HUES48 (cell line): ENCODE measurements around the gene CHCHD3.

Experiments used
- H3K27ac ChIP-seq: one replicate; pipeline ENCODE4 v1.7.0; 2013; ENCODE audit warnings: low read depth, low read length, inconsistent platforms
- H3K27me3 ChIP-seq: 2 replicates; pipeline ENCODE4 v1.6.1; 2013; ENCODE audit warnings: mild to moderate bottlenecking, low read length; ENCODE audit not compliant: control insufficient read depth, insufficient read depth
- H3K36me3 ChIP-seq: 2 replicates; pipeline ENCODE4 v1.6.1; 2013; ENCODE audit warnings: low read length; ENCODE audit not compliant: control insufficient read depth, insufficient read depth
- H3K4me1 ChIP-seq: 2 replicates; pipeline ENCODE4 v1.6.1; 2013; ENCODE audit warnings: mild to moderate bottlenecking, low read length; ENCODE audit not compliant: control insufficient read depth, insufficient read depth
- H3K4me3 ChIP-seq: 2 replicates; pipeline ENCODE4 v1.5.1; 2013; ENCODE audit warnings: mild to moderate bottlenecking, low read depth, low read length
- H3K9ac ChIP-seq: 2 replicates; pipeline ENCODE4 v1.6.1; 2013; ENCODE audit warnings: mild to moderate bottlenecking, low read depth, low read length, moderate library complexity
- H3K9me3 ChIP-seq: 2 replicates; pipeline ENCODE4 v1.6.1; 2013; ENCODE audit warnings: low read length; ENCODE audit not compliant: control insufficient read depth, insufficient read depth

Gene CHCHD3

GRCh38 chr7:132846086-132846485, 235.8 kb downstream of the CHCHD3 start:
- H3K4me3 ChIP-seq: no peak overlapping the region
- no peaks in the 10 kb centered on the region for H3K4me1 ChIP-seq
- no peaks in the 10 kb centered on the region for H3K36me3 ChIP-seq
- H3K27me3 ChIP-seq: no peaks in the 10 kb centered on the region
- H3K27ac ChIP-seq: no peak overlapping the region
- H3K9me3 ChIP-seq: no peaks in the 10 kb centered on the region
- H3K9ac ChIP-seq: no peak overlapping the region

GRCh38 chr7:132842478-132842877, 239.4 kb downstream of the CHCHD3 start:
- no peak overlapping the region for H3K9ac ChIP-seq
- no peaks in the 10 kb centered on the region for H3K9me3 ChIP-seq
- H3K27ac ChIP-seq: no peak overlapping the region
- H3K4me1 ChIP-seq: no peaks in the 10 kb centered on the region; the same call in 1 of the 2 replicates
- no peaks in the 10 kb centered on the region for H3K36me3 ChIP-seq
- H3K27me3 ChIP-seq: no peaks in the 10 kb centered on the region
- H3K4me3 ChIP-seq: no peak overlapping the region

- peaks cover 2% of the 10 kb centered on the region; the same call in 1 of the 2 replicates for H3K36me3 ChIP-seq
- H3K9ac ChIP-seq: no peak overlapping the region
- no peak overlapping the region for H3K4me3 ChIP-seq
- no peaks in the 10 kb centered on the region for H3K9me3 ChIP-seq
- no peaks in the 10 kb centered on the region for H3K27me3 ChIP-seq
- no peak overlapping the region for H3K27ac ChIP-seq
- no peaks in the 10 kb centered on the region; the same call in 1 of the 2 replicates for H3K4me1 ChIP-seq
These were observed 241.7 kb downstream of the CHCHD3 start for GRCh38 chr7:132840199-132840598.

- Histone ChIP-seq H3K4me1 (no peaks in the 10 kb centered on the region; the same call in 1 of the 2 replicates), H3K36me3 (peaks cover 2% of the 10 kb centered on the region; the same call in 1 of the 2 replicates), H3K27me3 (no peaks in the 10 kb centered on the region), H3K9me3 (no peaks in the 10 kb centered on the region), H3K4me3 (no peak overlapping the region), H3K9ac (no peak overlapping the region), H3K27ac (no peak overlapping the region)
These were observed 243.6 kb downstream of the CHCHD3 start for GRCh38 chr7:132838313-132838712.

GRCh38 chr7:132837529-132837928, 244.4 kb downstream of the CHCHD3 start:
- H3K4me3 ChIP-seq: no peak overlapping the region
- peaks cover 7% of the 10 kb centered on the region for H3K4me1 ChIP-seq
- no peak overlapping the region for H3K9ac ChIP-seq
- no peak overlapping the region for H3K27ac ChIP-seq
- no peaks in the 10 kb centered on the region for H3K9me3 ChIP-seq
- no peaks in the 10 kb centered on the region for H3K27me3 ChIP-seq
- peaks cover 2% of the 10 kb centered on the region; the same call in 1 of the 2 replicates for H3K36me3 ChIP-seq

GRCh38 chr7:132836746-132837145, 245.1 kb downstream of the CHCHD3 start:
- Histone ChIP-seq H3K4me3 (no peak overlapping the region), H3K27me3 (no peaks in the 10 kb centered on the region), H3K36me3 (peaks cover 2% of the 10 kb centered on the region; the same call in 1 of the 2 replicates), H3K9me3 (no peaks in the 10 kb centered on the region), H3K4me1 (peaks cover 9% of the 10 kb centered on the region), H3K9ac (no peak overlapping the region), H3K27ac (no peak overlapping the region)

- Histone ChIP-seq H3K27ac (no peak overlapping the region), H3K9me3 (no peaks in the 10 kb centered on the region), H3K27me3 (no peaks in the 10 kb centered on the region), H3K4me1 (peaks cover 16% of the 10 kb centered on the region), H3K4me3 (no peak overlapping the region), H3K36me3 (no peaks in the 10 kb centered on the region), H3K9ac (no peak overlapping the region)
These were observed 250.9 kb downstream of the CHCHD3 start for GRCh38 chr7:132830941-132831340.

- H3K9me3 ChIP-seq: no peaks in the 10 kb centered on the region
- no peaks in the 10 kb centered on the region for H3K27me3 ChIP-seq
- no peak overlapping the region for H3K4me3 ChIP-seq
- H3K36me3 ChIP-seq: no peaks in the 10 kb centered on the region
- H3K4me1 ChIP-seq: peaks cover 18% of the 10 kb centered on the region
- H3K27ac ChIP-seq: no peak overlapping the region
- H3K9ac ChIP-seq: no peak overlapping the region
These were observed 253.4 kb downstream of the CHCHD3 start for GRCh38 chr7:132828502-132828901.

GRCh38 chr7:132825932-132826835, 255.7 kb downstream of the CHCHD3 start:
- Histone ChIP-seq H3K36me3 (no peaks in the 10 kb centered on the region), H3K4me3 (no peak overlapping the region), H3K27me3 (no peaks in the 10 kb centered on the region), H3K4me1 (peaks cover 9% of the 10 kb centered on the region), H3K9me3 (no peaks in the 10 kb centered on the region), H3K27ac (no peak overlapping the region), H3K9ac (no peak overlapping the region)

GRCh38 chr7:132825222-132825621, 256.7 kb downstream of the CHCHD3 start:
- no peak overlapping the region for H3K9ac ChIP-seq
- H3K36me3 ChIP-seq: no peaks in the 10 kb centered on the region
- H3K27me3 ChIP-seq: no peaks in the 10 kb centered on the region
- H3K4me1 ChIP-seq: peaks cover 10% of the 10 kb centered on the region
- no peaks in the 10 kb centered on the region for H3K9me3 ChIP-seq
- H3K27ac ChIP-seq: no peak overlapping the region
- H3K4me3 ChIP-seq: no peak overlapping the region

- no peaks in the 10 kb centered on the region for H3K36me3 ChIP-seq
- no peak overlapping the region for H3K4me3 ChIP-seq
- H3K27me3 ChIP-seq: no peaks in the 10 kb centered on the region
- no peaks in the 10 kb centered on the region for H3K9me3 ChIP-seq
- peaks cover 15% of the 10 kb centered on the region for H3K4me1 ChIP-seq
- H3K27ac ChIP-seq: no peak overlapping the region
- H3K9ac ChIP-seq: no peak overlapping the region
These were observed 262.2 kb downstream of the CHCHD3 start for GRCh38 chr7:132819648-132820047.
